K562 (cell line): ENCODE results near the gene NIM1K. TPM values are rescaled to one million over a fixed set of nuclear protein-coding genes. Genes with fewer than 3 reads are reported as not detected.

ENCODE experiments used
- ATF7 ChIP-seq: fragments of 450-650 bp; IDR thresholded peaks from 2 replicates; pipeline ENCODE4 v1.7.1; 2014; ENCODE audit warnings: mild to moderate bottlenecking, moderate library complexity
- C11orf30 ChIP-seq: fragments of 450-650 bp; IDR thresholded peaks from 2 replicates; pipeline ENCODE4 v1.6.1; 2016; ENCODE audit warnings: low read depth, mild to moderate bottlenecking
- CBFA2T3 ChIP-seq: fragments of 450-650 bp; IDR thresholded peaks from 2 replicates; pipeline ENCODE4 v1.6.1; 2017
- CBX1 ChIP-seq: sonication (generic); IDR thresholded peaks from 2 replicates; pipeline ENCODE4 v1.6.1; 2016; ENCODE audit warnings: antibody characterized with exemption, low read depth, mild to moderate bottlenecking
- DLX4 ChIP-seq: fragments of 250-450 bp; sonication (Bioruptor Pico); IDR thresholded peaks from 2 replicates; pipeline ENCODE4 v1.6.1; 2021; ENCODE audit warnings: mild to moderate bottlenecking
- DPF2 ChIP-seq: fragments of 450-650 bp; IDR thresholded peaks from 2 replicates; pipeline ENCODE4 v1.6.1; 2016
- EHMT2 ChIP-seq: fragments of 450-650 bp; IDR thresholded peaks from 2 replicates; pipeline ENCODE4 v1.6.1; 2018; ENCODE audit warnings: antibody characterized with exemption
- HBP1 ChIP-seq: fragments of 450-650 bp; formaldehyde crosslinking; IDR thresholded peaks from 2 replicates; pipeline ENCODE4 v1.4.0; 2022; ENCODE audit warnings: missing genetic modification characterization
- KDM1A ChIP-seq, 2 experiments: fragments of 450-650 bp; IDR thresholded peaks; 2 replicates each; pipeline ENCODE4 v1.6.1; 2016; ENCODE audit warnings: mild to moderate bottlenecking in 2 of 2
- KLF16 ChIP-seq: IDR thresholded peaks from 2 replicates; pipeline ENCODE4 v1.6.1; 2016; ENCODE audit warnings: antibody characterized with exemption
- MAFK ChIP-seq: IDR thresholded peaks from 2 replicates; pipeline ENCODE4 v1.6.1; 2011; ENCODE audit warnings: low read length, improper control_type of control experiment
- MTA2 ChIP-seq: fragments of 450-650 bp; IDR thresholded peaks from 2 replicates; pipeline ENCODE4 v1.6.1; 2016; ENCODE audit warnings: low read depth
- PML ChIP-seq: IDR thresholded peaks from 2 replicates; pipeline ENCODE4 v1.6.1; 2012; ENCODE audit warnings: low read length, inconsistent platforms
- POLR2AphosphoS5 ChIP-seq: IDR thresholded peaks from 2 replicates; pipeline ENCODE4 v1.6.1; 2011; ENCODE audit warnings: mild to moderate bottlenecking, low read depth, low read length, moderate library complexity; ENCODE audit not compliant: control insufficient read depth, insufficient read depth
- RCOR1 ChIP-seq, 2 experiments: IDR thresholded peaks; 2 replicates each; pipeline ENCODE4 v1.6.1; 2012; ENCODE audit warnings: low read depth in 2 of 2, low read length in 2 of 2, borderline replicate concordance in 1 of 2, improper control_type of control experiment in 1 of 2
- STAT5A ChIP-seq: IDR thresholded peaks from 2 replicates; pipeline ENCODE4 v1.6.1; 2012; ENCODE audit warnings: low read length, inconsistent platforms, borderline replicate concordance
- TAL1 ChIP-seq: fragments of 450-650 bp; IDR thresholded peaks from 2 replicates; pipeline ENCODE4 v1.6.1; 2016; ENCODE audit warnings: mild to moderate bottlenecking
- ZFP1 ChIP-seq: fragments of 450-650 bp; formaldehyde crosslinking; IDR thresholded peaks from 2 replicates; pipeline ENCODE4 v1.4.0; 2020; ENCODE audit warnings: mild to moderate bottlenecking, mixed read lengths
- ZNF592 ChIP-seq: fragments of 450-650 bp; IDR thresholded peaks from 2 replicates; pipeline ENCODE4 v1.6.1; 2017; ENCODE audit warnings: antibody characterized with exemption, mild to moderate bottlenecking
- polyA plus RNA-seq, 8 experiments: library from polyadenylated mRNA; depleted of rRNA in 4 of 8; stranded (reverse) in 5 of 8; unstranded in 3 of 8; fragments of >200 nt; fragmentation: Nextera tagmentation in 2 of 8; fragmentation: Illumina TruSeq in 1 of 8; extraction: Ambion mirVana in 2 of 8; extraction: Trizol in 1 of 8; gene quantifications; 2 replicates each; pipeline versions ENCODE4 v1.2.1 to v1.2.3, GENCODE V29; 2011 to 2014; ENCODE audit warnings: inconsistent platforms in 1 of 8, missing spikeins in 1 of 8
- total RNA-seq, 7 experiments: library from RNA; depleted of rRNA in 6 of 7; stranded (reverse); fragments of >200 nt in 6 of 7; fragmentation: Illumina TruSeq in 2 of 7; extraction: Trizol in 2 of 7; gene quantifications; 2 replicates each; pipeline versions ENCODE4 v1.2.1 to v1.2.3, GENCODE V29; 2011 to 2021; ENCODE audit warnings: low replicate concordance in 1 of 7
- TF ChIP-seq, protein P1 (sequence below): fragments of 250-450 bp; sonication (Bioruptor Pico); IDR thresholded peaks from 2 replicates; pipeline ENCODE4 v1.8.0; 2022; ENCODE audit warnings: inconsistent platforms
- TF ChIP-seq, protein P2 (sequence below): sonication (generic); IDR thresholded peaks from 2 replicates; pipeline ENCODE4 v1.6.1; 2016
- TF ChIP-seq, protein P3 (sequence below): fragments of 250-450 bp; sonication (Bioruptor Pico); IDR thresholded peaks from 2 replicates; pipeline ENCODE4 v1.5.0; 2021

Gene NIM1K
- total and polyA plus RNA-seq, 9 of the 15 experiments (the other 6 are each of a cell fraction or from before 2014, with no cell fraction given): 0.03 to 0.34 (median 0.08) TPM; not detected in 3

DNA sequence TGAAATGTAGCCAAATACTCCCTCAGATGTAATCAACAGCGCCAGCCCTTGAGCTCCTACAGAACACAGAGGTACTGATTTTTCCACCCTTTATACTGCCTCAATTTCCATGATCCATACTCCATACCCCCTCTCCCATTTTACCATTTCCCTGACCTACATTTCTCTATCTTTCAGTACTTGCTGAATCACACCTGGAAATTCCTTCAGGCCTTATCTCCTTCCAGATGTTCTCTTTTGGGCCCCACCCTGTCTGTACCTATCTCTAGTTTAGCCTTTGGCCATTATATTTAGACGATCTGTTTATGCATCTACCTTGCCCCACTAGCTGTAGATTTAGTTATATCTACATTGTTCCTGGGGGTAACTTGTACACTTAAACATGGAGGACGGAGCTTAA, 5.5 kb downstream of the NIM1K start (continued):
- no peak for TF ChIP-seq ZNF592
- TF ChIP-seq, protein P1, sequence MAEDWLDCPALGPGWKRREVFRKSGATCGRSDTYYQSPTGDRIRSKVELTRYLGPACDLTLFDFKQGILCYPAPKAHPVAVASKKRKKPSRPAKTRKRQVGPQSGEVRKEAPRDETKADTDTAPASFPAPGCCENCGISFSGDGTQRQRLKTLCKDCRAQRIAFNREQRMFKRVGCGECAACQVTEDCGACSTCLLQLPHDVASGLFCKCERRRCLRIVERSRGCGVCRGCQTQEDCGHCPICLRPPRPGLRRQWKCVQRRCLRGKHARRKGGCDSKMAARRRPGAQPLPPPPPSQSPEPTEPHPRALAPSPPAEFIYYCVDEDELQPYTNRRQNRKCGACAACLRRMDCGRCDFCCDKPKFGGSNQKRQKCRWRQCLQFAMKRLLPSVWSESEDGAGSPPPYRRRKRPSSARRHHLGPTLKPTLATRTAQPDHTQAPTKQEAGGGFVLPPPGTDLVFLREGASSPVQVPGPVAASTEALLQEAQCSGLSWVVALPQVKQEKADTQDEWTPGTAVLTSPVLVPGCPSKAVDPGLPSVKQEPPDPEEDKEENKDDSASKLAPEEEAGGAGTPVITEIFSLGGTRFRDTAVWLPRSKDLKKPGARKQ: no peak
- TF ChIP-seq KLF16: 0 out of 2 replicates have a peak, but pooled peaks have one; percentile 11
- TF ChIP-seq CBX1: no peak
- TF ChIP-seq EHMT2: peak; percentile 38; the same call in 1 of the 2 replicates
- TF ChIP-seq MAFK: peak; percentile 3; the same call in 1 of the 2 replicates
- TF ChIP-seq ZFP1 (CRISPR knock-in tag): no peak
- peak; percentile 42; the same call in 1 of the 2 replicates for TF ChIP-seq PML
- no peak for TF ChIP-seq DLX4 (CRISPR knock-in tag)
- TF ChIP-seq KDM1A (IDR thresholded peaks at IDR 0.05): peak in 1 of 2 experiments; percentile 48; a peak in 3 of 4 replicates
- peak; percentile 85 for TF ChIP-seq TAL1
- no peak for TF ChIP-seq ATF7
- TF ChIP-seq, protein P2, sequence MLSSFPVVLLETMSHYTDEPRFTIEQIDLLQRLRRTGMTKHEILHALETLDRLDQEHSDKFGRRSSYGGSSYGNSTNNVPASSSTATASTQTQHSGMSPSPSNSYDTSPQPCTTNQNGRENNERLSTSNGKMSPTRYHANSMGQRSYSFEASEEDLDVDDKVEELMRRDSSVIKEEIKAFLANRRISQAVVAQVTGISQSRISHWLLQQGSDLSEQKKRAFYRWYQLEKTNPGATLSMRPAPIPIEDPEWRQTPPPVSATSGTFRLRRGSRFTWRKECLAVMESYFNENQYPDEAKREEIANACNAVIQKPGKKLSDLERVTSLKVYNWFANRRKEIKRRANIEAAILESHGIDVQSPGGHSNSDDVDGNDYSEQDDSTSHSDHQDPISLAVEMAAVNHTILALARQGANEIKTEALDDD: peak; percentile 56; the same call in 1 of the 2 replicates
- peak in 1 of 2 experiments; percentile 64; a peak in 3 of 4 replicates for TF ChIP-seq RCOR1 (IDR thresholded peaks at IDR 0.05; ENCODE audit: borderline replicate concordance in 1 of 2, low read depth in 2 of 2, low read length in 2 of 2)
- TF ChIP-seq DPF2: peak; percentile 89
- peak; percentile 61 for TF ChIP-seq MTA2
- TF ChIP-seq HBP1 (CRISPR knock-in tag): no peak
- TF ChIP-seq STAT5A: peak; percentile 49; the same call in 1 of the 2 replicates
- TF ChIP-seq POLR2AphosphoS5: peak; percentile 54; the same call in 1 of the 2 replicates
- TF ChIP-seq C11orf30: peak; percentile 75
- TF ChIP-seq, protein P3, sequence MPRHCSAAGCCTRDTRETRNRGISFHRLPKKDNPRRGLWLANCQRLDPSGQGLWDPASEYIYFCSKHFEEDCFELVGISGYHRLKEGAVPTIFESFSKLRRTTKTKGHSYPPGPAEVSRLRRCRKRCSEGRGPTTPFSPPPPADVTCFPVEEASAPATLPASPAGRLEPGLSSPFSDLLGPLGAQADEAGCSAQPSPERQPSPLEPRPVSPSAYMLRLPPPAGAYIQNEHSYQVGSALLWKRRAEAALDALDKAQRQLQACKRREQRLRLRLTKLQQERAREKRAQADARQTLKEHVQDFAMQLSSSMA: no peak
- peak; percentile 92 for TF ChIP-seq CBFA2T3
